ENCODE measurements around the gene ITGAL.

DNA sequence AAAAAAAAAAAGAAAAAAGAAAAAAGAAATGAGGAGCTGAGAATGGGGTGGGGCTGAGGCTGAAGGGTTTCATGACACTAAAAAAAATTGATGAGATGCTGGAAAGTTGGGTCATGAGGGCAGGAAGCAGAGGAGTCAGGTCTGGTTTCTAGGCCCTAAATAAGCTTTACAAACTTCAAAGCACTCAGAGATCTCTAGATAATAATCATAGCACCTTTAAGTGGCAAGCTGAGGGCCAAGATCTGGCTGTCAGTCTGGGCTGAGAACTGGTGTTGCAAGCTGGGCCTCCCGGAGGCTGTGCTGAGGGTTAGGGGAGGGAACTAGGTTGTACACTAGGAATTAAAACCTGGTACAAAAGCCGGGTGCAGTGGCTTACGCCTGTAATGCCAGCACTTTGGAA is 79.2 kb downstream of the ITGAL start:
- TF ChIP-seq, protein P1, sequence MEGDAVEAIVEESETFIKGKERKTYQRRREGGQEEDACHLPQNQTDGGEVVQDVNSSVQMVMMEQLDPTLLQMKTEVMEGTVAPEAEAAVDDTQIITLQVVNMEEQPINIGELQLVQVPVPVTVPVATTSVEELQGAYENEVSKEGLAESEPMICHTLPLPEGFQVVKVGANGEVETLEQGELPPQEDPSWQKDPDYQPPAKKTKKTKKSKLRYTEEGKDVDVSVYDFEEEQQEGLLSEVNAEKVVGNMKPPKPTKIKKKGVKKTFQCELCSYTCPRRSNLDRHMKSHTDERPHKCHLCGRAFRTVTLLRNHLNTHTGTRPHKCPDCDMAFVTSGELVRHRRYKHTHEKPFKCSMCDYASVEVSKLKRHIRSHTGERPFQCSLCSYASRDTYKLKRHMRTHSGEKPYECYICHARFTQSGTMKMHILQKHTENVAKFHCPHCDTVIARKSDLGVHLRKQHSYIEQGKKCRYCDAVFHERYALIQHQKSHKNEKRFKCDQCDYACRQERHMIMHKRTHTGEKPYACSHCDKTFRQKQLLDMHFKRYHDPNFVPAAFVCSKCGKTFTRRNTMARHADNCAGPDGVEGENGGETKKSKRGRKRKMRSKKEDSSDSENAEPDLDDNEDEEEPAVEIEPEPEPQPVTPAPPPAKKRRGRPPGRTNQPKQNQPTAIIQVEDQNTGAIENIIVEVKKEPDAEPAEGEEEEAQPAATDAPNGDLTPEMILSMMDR (IDR thresholded peaks at IDR 0.05; ENCODE audit: low read depth, low read length) = no peak
- TF ChIP-seq EZH2phosphoT487 (IDR thresholded peaks at IDR 0.05; ENCODE audit: low read depth) = no peak

Data from OCI-LY3 (cell line).